GM21737 (cell line): ENCODE results near the gene CAMTA1.

Source experiments
- ATAC-seq: cut with Tn5 transposase; IDR thresholded peaks from one replicate; pipeline ENCODE4 v1.9.1; 2021; ENCODE audit warnings: mild to moderate bottlenecking, moderate library complexity; ENCODE audit not compliant: unreplicated experiment

The CAMTA1 gene

DNA sequence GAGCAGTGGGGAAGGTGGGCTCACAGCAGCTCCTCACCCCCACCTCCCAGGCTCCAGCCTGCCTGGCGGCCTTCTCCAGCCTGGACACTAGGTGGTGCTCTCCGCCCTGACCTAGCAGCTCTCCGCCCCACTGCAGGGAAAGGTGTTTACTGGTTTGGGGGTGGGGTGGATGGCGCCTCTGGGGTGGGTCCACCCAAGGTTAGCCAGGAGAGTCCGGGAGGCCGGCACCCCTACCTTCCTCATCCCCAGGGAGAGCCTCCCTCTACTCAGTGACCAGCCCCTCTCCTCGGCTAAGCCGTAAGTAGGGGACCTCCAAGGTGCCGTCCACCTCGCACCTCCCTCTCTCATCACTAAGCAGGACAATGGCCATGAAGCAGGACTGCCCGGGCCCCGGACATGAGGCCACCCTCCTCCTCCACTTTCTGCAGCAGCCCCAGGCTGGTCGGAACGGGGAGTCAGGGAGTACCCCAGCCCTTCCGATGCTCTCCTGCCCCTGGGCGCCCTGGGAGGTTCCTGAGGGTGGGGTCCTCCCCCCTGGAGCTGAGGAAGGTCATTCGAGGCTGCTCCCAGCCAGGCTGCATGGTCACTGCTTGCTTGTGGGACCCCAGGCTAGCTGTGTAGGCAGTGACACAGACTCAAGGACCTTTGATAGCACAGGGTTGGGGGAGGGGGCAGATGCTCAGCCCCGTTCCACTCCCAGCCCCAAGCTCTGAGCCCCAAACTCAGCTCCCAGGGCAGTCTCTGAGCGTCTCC is 884.5 kb downstream of the CAMTA1 start:
- ATAC-seq, result no peak

DNA sequence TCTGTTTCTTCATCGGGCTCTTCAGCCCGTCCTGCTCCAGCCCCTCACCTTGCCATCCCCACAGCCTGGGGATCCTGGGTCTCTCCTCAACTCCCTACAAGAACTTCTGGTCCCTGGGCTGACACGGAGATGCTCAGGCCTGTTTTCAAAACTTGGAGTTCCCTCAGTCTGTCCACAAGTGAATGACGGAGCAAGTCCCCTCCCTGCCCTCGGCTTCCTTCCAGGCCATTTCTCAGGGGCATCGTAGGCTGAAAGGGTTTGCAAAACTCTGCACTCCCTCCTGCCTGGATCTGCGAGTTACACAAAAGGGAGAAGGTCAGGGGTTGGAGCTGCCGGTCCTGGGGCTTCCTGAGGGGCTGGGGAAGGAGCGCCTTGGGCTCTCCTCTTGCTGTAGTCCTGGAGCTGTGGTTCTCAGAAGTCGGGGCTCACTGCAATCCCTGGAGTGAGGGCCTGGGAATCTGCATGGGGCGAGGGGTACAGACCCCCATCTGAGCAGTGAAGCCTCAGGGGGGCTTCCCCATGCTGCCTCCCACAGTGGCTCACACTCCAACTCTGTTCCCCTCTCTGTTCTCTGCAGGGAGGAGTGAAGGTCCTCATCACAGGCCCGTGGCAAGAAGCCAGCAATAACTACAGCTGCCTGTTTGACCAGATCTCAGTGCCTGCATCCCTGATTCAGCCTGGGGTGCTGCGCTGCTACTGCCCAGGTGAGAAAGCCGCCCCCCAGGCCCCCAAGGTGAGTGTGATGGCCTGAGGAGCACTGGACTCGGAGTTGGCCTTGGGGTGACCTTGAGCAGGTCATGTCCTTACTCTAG is 885.3 kb downstream of the CAMTA1 start:
- no peak for ATAC-seq

DNA sequence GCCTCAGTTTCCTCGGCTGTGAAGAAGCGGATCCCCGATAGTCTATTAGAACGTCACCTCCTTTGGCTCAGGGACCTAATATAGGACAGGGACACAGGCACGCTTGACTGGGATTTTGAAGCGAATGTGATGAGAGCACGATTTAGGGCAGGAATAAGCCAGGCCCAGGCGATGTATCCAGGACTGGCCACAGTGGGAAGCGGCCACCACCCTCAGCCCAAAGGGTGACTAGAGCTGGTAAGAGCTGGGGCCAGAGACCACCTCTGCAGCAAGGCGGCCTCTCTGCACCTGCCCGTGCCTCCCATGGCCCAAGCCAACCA is 885.9 kb downstream of the CAMTA1 start:
- no peak for ATAC-seq

DNA sequence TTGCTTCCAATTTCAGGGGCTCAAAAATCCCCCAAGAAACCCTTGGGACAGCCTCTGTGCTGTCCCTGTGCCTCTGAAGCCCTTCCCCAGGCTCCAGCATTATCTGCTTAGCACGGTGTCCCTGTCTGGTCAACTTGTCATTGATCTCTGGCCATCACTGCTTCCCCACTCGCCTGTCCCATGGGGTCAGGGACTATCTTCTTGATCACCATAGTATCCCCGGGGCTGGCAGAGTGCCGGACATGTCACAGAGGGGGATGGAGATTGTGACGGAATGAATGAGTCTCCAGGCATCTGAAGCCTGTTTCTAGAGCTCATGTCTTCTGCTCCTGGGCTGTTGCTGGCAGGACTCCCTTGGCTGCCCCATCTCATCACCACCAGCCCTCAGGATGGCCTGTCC is 886.4 kb downstream of the CAMTA1 start:
- no peak for ATAC-seq

DNA sequence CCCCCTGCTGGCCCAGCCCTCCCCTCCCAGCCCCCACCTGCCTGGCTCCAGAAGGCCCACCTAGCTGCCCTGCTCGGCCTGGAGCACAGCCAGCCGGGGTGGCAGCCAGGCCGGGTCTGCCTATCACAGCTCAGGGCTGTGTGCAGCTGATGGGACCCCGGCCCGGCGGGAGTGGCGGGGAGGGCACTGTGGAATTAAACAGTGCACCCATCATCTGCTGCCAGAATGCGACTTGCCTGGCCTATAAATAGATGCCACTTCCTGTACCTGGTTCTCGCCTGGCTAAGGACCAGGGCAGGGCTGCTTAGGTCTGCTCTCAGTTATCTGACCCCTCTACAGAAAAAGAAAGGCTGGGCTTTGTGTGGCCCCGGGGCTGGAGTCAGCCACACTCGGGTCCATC is 887.6 kb downstream of the CAMTA1 start:
- no peak for ATAC-seq

DNA sequence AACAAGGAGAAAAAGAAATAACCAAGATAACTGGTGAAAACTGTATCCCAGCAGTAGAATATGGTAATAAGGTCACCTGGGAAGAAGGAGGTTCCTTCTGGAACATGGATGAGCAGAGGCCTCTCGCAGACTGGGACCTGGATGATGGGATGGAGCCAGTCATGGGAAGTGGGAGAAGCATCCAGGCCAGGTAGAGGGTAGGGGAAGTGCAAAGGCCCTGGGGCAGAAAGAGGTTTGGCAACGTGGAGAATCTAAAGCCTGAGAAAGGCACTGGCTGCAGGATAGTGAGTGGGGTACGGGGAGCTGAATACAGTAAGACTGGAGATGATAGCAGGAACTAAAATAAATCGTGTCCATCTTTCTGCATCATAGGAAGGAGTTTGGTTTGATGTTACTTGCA is 889.7 kb downstream of the CAMTA1 start:
- ATAC-seq, result no peak

DNA sequence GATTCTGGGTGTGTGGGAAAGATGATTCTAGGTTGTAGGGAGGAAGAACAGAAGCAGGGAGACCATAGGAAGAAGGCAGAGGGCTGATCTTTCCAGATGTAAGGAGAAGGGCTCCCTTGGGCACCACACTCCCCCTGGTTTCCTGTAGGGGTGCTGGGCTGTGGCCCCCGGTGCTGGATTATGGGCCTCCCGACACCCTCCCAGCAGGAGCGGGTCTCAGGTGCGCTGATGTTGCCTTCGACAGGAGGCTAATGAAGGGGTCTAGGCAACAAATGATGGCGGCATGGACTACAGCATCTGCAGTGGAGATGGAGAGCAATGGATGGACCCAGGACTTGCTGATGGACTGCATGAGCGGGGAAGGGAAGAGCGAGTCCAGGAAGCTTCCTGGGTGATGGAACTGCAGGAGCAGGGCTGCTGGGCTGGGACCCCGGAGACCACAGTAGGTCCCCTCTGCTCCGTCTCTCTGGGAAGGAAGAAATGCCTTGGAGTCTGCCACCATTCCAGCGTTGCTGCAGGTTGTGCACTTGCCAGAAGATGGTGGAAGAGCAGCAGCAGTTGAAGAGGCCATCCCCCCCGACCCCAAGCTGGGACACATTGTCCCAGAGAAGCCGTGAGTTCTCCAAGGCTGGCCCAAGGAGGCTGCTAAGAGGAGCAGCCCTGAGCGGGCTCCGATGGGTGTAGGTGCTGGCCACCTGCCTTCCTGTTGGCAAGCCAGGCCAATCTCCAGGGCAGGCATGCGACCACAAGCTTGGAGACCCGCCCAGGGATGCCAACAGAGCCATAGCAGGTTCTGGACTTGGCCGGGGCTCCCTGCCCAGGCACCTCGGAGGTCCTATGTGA is 890.4 kb downstream of the CAMTA1 start:
- no peak for ATAC-seq

DNA sequence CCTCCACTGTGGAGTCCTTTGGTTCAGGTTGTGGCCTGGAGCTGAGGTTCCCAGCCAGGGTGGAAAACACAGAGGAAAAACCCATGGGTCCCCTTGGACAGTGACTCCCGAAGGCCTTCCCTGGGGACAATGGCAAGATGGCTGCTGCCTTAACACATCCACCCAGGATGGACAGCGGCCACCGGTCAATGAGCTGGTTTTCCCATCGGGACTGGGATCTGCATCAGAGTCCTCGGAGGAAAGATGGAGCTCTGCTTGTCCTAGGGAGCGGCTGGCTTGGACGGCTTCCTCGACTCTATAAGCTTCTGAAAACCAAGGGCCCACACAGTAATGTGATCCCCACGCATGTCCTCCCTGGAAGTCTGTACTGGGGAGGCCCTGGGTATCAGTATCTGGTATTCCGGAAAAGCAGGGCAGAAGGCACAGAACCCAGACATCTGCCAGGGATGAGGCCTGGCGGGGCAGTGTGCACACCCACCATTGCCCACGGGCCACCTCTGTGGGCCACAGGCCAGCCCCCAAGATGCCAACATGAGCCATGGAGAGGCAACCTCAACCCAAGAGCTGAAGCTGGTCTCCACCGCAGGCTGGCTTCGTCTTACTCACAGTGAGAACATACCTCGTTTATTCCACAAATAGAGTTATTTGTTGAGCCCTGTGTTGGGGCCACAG is 891.2 kb downstream of the CAMTA1 start:
- no peak for ATAC-seq

DNA sequence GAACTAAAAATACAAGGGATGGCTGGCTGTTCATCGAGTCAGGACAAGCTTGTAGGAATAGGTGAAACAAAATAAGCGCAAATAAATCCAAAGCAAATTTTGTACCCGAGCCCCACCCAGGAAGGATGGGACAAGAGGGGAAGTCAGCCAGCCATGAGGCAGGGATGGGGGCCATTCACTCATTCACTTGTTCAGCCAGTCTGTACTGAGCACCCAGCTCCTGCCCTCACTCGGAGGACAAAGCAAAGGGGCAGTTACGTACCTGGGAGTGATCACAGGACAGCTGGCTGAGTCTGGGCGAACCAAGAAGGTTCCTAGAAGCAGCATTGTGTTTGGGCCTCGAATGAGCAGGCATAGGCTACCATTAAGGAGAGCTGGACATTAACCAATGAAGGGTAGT is 891.9 kb downstream of the CAMTA1 start:
- no peak for ATAC-seq

DNA sequence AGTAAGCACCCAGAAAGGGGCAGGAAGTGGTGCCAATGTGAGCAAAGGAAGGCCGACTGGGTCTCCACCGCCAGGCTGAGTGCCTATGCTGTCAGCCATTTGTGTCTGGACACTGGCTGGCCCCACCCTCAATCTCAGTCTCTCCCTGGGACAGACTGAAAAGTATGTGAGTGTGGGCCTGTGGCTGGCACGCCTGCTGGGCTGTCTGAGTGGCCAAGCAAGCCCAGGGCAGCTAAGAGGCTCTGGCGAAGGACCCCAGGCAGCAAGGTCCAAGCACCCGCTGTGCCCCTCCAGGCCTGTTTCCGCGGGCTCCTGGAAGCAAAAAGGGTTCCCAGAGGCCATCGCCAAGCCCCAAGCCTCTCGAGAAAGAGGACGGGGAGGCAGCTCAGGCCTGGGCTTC is 892.6 kb downstream of the CAMTA1 start:
- ATAC-seq, result no peak

DNA sequence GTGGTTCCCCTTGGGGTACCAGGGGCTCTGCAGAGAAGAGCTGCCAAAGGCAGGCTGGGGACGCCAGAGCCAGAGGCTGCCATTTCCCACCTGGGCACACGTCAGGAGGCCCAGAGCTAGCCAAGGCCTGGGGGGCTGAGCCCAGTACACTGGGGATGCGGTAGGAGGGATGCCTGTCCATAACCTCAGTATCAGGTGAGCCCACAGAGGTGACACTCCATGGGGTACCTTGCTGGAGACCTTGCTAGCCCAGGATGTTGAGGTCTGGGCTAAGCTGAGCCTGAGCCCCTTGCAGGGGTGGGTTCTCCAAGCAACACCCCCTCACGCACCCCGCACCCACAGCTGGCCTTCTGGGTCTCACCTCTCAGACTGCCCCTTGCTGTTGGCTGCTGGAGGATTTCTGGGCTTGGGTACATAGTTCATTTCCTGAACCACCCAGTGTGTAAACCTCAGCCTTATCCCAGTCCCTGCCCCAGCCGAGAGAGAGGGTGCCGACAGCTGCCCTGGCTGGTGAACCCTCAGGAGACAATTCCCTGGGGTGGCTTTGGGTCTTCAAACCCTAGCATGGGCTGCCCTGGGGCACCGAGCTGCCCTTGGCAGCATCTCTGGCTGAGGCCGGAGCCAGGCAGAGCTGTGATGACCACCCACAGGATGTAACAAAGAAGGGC is 893.4 kb downstream of the CAMTA1 start:
- ATAC-seq, result no peak

DNA sequence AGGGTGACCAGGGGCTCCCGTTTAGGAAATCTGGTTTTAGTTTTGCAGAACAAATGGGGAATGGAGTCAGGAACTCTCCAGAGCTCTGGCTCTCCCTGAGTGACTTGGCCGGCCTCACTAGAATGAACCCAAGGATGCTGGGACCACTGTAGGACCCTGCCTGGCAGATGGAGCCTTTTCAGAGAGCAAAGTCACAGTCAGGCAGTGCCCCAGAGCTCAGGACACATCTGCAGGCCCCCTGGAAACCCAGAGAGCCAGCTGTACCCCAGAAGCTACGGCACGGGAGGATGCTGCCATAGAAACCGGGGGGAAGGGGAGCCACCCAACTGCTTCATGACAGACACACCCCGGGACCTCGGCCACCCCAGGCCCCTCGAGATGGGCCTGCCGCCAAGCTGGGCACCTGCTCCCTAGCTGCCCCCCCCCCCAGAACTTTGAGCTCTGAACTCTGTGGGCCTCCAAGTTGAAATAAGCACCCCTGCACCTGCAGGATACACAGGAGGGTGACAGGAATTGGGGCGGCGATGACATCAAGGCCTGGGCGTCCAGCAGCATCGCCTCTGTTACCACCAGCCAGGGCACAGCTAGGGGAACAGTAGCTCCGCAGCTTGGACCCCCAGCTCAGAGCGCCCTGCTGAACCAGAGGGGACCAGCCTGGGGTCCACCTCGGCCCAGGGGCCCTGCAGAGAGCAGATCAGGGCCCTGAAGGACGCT is 894.1 kb downstream of the CAMTA1 start:
- no peak for ATAC-seq

DNA sequence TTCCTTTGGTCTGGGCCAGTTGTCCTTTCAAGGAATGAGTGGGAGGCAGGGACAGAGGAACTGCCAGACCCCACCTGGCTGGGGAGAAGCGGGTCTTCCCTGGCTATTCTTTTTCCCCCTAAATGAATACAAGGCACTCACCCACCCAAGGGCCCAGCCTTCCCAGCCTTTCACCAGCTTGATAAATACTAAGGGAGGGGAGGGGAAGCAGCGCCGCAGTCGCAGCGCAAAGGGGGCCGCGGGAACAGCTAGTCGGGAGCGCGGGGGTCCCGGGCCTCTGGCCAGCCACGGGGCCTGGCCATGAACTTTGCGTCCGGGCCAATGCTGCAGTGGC is 894.6 kb downstream of the CAMTA1 start:
- no peak for ATAC-seq

DNA sequence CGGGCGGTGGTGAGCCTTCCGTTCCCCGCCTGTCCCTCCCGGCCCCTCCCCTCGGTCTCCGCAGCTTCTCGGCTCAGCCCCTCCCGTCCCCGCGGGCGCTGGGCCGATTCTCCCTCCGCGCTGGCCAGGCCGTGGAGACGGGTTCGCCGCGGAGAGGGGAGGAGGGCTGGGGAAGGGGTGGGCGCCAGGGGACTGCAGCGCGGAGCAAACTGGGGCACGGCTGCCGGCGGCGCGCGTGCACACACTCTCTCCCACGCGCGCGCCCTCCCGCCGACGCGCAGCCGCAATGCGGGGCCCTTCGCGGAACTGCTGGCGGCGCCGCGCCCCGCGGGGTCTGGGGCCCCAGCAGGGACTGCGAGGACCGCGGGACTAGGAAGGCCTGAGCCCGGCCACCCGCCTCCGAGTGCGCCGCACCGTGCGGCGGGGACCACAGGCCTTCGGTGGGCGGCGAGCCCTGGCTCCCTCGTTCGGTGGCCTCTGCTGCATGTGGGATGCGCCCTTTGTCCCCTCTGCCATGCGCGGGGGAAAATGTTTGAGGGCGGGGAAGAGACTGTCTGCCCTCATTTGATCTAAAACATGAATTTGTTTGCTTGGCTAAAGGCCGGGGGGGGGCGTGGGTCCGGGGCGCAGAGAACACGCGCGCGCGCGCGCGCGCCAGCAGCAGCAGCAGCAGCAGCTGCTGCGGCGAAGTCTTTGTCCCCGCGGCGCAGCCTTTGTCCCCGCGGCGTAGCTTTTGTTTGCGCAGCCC is 895.1 kb downstream of the CAMTA1 start:
- ATAC-seq, result no peak

DNA sequence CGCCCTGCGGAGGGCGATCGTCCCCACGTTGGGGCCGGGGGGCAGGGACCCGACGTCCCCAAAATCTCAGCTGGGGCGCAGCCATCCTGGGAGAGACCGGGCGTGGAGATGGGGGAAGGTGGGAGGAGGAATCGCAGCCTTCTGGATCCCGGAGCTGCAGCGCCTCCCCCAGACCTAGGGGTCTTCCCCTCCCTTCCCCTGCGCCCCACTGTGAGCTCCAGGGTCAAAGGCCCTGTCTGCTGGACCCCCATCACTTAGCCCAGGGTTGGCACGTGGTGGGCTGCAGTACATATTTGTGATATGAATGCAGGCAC is 895.7 kb downstream of the CAMTA1 start:
- no peak for ATAC-seq

DNA sequence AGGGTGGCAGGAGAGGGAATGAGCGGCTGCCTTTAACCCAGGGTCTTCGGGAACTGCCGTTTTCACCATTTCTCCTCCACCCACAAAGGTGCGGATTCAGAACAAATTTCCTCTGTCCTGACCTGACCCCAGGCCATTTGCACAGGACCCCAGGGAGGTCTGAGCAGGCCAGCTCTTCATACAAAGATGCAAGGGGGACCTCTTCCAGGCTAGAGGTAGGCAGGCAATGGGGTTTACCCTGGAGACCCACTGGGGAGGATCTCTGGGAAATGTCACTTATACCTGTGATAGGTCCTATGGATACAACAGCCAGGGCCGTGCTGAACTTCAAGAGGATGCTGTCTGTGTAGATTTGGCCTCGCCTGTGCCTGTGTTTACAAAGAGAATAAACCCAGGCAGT is 896.1 kb downstream of the CAMTA1 start:
- ATAC-seq, result no peak

DNA sequence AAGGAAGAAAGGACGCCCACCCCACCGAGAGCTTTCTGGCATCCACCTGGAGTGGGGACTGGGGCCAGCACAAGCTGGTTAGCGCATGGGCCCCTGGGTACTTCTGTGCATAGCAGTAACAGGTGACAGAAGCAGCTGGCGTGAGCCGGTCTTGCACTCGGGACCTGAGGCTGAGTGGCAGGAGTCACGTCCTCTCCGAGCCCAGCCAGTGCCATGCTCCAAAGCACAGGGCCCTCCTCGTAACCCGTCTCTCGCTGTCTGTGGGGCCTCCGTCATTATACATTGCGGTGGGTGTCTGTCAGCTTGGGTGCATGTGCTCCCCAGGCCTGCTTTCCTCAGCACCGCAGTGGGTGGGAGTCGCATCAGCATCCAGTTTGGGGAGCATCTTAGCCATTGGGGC is 898.3 kb downstream of the CAMTA1 start:
- no peak for ATAC-seq

DNA sequence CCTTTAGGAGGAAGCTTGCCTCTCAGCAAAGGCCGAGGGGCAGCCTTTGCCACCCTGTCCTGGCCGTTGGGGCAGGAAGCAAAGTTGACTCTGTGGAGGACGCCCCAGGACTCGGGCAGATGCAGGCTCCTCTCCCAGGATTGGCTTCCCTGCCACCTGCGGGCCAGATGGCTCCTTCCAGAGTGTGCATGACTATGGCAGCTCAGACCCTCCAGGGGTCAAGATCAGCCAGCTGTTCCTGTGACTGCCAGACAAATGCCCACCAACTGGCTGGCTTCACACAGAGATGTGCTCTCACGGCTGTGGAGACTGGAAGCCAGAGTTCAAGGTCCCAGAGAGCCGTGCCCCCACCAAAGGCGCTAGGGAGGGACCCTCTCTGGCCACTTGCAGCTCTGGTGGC is 898.9 kb downstream of the CAMTA1 start:
- ATAC-seq, result no peak

DNA sequence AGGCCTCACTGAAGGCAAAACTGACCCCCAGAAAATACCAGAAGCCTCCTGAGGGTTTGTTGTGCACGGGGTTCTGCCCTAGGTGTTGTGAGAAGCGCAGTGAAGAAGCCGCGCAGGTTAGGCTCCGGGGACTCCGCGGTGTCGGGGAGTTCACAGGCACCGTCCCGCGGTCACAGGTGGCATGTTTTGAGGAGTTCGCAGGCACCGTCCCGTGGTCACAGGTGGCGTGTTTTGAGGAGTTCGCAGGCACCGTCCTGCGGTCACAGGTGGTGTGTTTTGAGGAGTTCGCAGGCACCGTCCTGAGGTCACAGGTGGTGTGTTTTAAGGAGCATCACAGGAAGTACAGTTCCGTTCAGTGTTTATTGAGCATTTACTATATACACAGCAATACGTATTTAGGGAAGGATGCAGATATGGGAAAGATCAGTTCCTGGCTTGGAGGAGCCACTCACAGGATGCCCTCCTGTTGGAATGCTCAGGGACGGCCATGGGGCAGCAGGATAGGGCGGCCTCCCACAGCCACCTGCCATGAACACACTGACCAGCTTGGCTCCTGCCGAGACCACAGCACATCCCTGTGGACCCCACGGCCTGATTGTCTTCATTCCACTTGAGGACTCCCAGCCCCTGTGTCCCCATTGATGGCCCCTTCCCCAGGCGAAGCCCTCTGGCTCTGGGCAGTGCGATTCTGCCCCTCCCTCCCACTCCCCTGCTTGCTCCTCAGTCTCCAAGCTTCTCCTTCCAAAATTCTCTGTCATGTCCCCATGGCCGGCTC is 899.8 kb downstream of the CAMTA1 start:
- no peak for ATAC-seq
